ENCODE results near the gene ZYG11A. TPM values are rescaled to one million over a fixed set of nuclear protein-coding genes. Genes with fewer than 3 reads are reported as not detected.

Gene ZYG11A
- polyA plus RNA-seq, 2 donors = 0.51 to 0.79 TPM

DNA sequence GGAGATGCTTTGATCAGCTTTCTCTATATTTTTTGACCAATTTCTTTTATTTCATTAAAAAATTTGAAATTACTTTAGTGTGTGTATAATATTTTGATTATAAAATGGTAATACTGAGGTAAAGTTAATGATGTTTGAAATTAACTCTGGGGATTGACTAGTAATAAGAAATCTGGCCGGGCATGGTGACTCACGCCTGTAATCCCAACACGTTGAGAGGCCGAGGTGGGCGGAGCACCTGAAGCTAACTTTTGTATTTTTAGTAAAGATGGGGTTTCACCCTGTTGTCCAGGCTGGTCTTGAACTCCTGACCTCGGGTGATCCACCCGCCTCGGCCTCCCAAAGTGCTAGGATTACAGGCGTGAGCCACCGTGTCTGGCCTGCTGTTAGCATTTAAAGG, 102.0 kb downstream of the ZYG11A start:
- Histone ChIP-seq H3K36me3 (ENCODE audit: control insufficient read depth in 2 of 2, insufficient read depth in 2 of 2, low read length in 1 of 2) (no peaks in the 10 kb centered on the region), H3K4me1 (ENCODE audit: control insufficient read depth in 2 of 2, insufficient read depth in 2 of 2, low read length in 1 of 2) (no peaks in the 10 kb centered on the region), H3K9me3 (ENCODE audit: control insufficient read depth in 2 of 2, insufficient read depth in 1 of 2, low read depth in 1 of 2, low read length in 1 of 2) (no peaks in the 10 kb centered on the region), H3K27ac (ENCODE audit: low read depth in 2 of 2, low read length in 1 of 2) (no peak overlapping the region), H3K4me3 (ENCODE audit: low read depth in 1 of 2, low read length in 2 of 2) (no peak overlapping the region), H3K27me3 (ENCODE audit: control insufficient read depth in 1 of 2, insufficient read depth in 2 of 2, low read length in 2 of 2) (no peaks in the 10 kb centered on the region)
- 69 to 78% methylated on average over 10 of the region's 10 CpGs for WGBS, 2 donors

Other genes starting within 250 kb of the ZYG11A start
- gene GPX7, start 240.4 kb upstream of the ZYG11A start, polyA plus RNA-seq = 1 to 10 TPM; 2.4 to 3.8 TPM
- under 1 TPM; 0.16 to 0.20 TPM for gene SHISAL2A, start 209.6 kb upstream of the ZYG11A start, polyA plus RNA-seq
- 1 to 10 TPM; 4.0 to 8.3 TPM for gene COA7, start 144.4 kb upstream of the ZYG11A start, polyA plus RNA-seq
- gene ZYG11B, start 116.3 kb upstream of the ZYG11A start, polyA plus RNA-seq = 1 to 10 TPM; 3.4 TPM
- 100 to 1,000 TPM; 129 to 205 TPM for gene ECHDC2, start 79.0 kb downstream of the ZYG11A start, polyA plus RNA-seq
- gene SCP2, start 84.5 kb downstream of the ZYG11A start, polyA plus RNA-seq = 100 to 1,000 TPM; 112 to 158 TPM
- gene PODN, start 219.5 kb downstream of the ZYG11A start, polyA plus RNA-seq = 1 to 10 TPM; 5.0 to 8.3 TPM